PC-3 (cell line): Measurements from ENCODE around the gene RAPGEF4. TPM values are rescaled to one million over a fixed set of nuclear protein-coding genes. Genes with fewer than 3 reads are reported as not detected.

ENCODE experiments used
- ATAC-seq: fragments of 200-7000 bp; cut with Tn5 transposase; 2 replicates; pipeline ENCODE4 v1.9.1; 2020; ENCODE audit warnings: mild to moderate bottlenecking, moderate library complexity
- BruUV-seq: library from RNA; stranded (reverse); fragments of 400-500 nt; replicated peaks from 2 replicates; lab custom pipeline; 2021; lab: Mats Ljungman, UMichigan
- CTCF ChIA-PET: fragments of 300-600 bp; sonication (Branson Sonifier 250); formaldehyde crosslinking; loops from one replicate; lab custom pipeline; 2022; ENCODE audit warnings: antibody characterized with exemption; lab: Charles Lee
- POLR2A ChIA-PET: fragments of 300-600 bp; sonication (Branson Sonifier 250); formaldehyde crosslinking; loops from one replicate; lab custom pipeline; 2022; ENCODE audit warnings: antibody characterized with exemption; ENCODE audit not compliant: unreplicated experiment; lab: Charles Lee
- DNase-seq: peaks from one replicate; pipeline ENCODE4 v3.0.0-alpha.2; 2015
- H2AFZ ChIP-seq: fragments of 300-600 bp; sonication (generic); 2 replicates; pipeline ENCODE4 v1.6.0; 2016; ENCODE audit warnings: antibody characterized with exemption, low read length
- H3F3A ChIP-seq: fragments of 300-600 bp; sonication (generic); one replicate; pipeline ENCODE4 v1.6.0; 2017; ENCODE audit warnings: antibody characterized with exemption, low read length, control low read depth, mild to moderate bottlenecking; ENCODE audit not compliant: unreplicated experiment
- H3K27ac ChIP-seq: fragments of 300-600 bp; sonication (generic); 2 replicates; pipeline ENCODE4 v1.5.1; 2016; ENCODE audit warnings: mild to moderate bottlenecking, low read length
- H3K27me3 ChIP-seq: fragments of 300-600 bp; sonication (generic); 2 replicates; pipeline ENCODE4 v1.6.1; 2016; ENCODE audit warnings: low read length, mixed read lengths
- H3K36me3 ChIP-seq: fragments of 300-600 bp; sonication (generic); 2 replicates; pipeline ENCODE4 v1.6.1; 2016; ENCODE audit warnings: low read depth, mixed run types, low read length, mixed read lengths
- H3K4me1 ChIP-seq: fragments of 300-600 bp; sonication (generic); 2 replicates; pipeline ENCODE4 v1.5.1; 2016; ENCODE audit warnings: low read length; ENCODE audit not compliant: insufficient read depth
- H3K4me2 ChIP-seq: fragments of 300-600 bp; sonication (generic); 2 replicates; pipeline ENCODE4 v1.6.0; 2016; ENCODE audit warnings: low read length
- H3K4me3 ChIP-seq: fragments of 300-600 bp; sonication (generic); 2 replicates; pipeline ENCODE4 v1.5.1; 2016; ENCODE audit warnings: mild to moderate bottlenecking, low read length, mixed read lengths
- H3K79me2 ChIP-seq: fragments of 300-600 bp; sonication (generic); 2 replicates; pipeline ENCODE4 v1.6.1; 2017; ENCODE audit warnings: low read length, mixed read lengths
- H3K9ac ChIP-seq: fragments of 300-600 bp; sonication (generic); 2 replicates; pipeline ENCODE4 v1.6.0; 2016; ENCODE audit warnings: mild to moderate bottlenecking, low read length
- H3K9me2 ChIP-seq: fragments of 300-600 bp; sonication (generic); replicated peaks from 2 replicates; pipeline ENCODE4 v1.6.1; 2016; ENCODE audit warnings: mixed run types, low read length, mixed read lengths
- H3K9me3 ChIP-seq: fragments of 300-600 bp; sonication (generic); 2 replicates; pipeline ENCODE4 v1.6.1; 2016; ENCODE audit warnings: low read length, mixed read lengths
- H4K20me1 ChIP-seq: fragments of 300-600 bp; sonication (generic); 2 replicates; pipeline ENCODE4 v1.6.1; 2016; ENCODE audit warnings: low read length, mixed read lengths
- CTCF ChIP-seq: fragments of 300-600 bp; sonication (generic); conservative IDR thresholded peaks from 2 replicates; pipeline ENCODE4 v1.5.1; 2017; ENCODE audit warnings: antibody characterized with exemption, low read depth, mild to moderate bottlenecking, low read length
- EZH2 ChIP-seq: fragments of 300-600 bp; sonication (generic); IDR thresholded peaks from one replicate; pipeline ENCODE4 v1.6.1; 2017; ENCODE audit warnings: antibody characterized with exemption, mild to moderate bottlenecking, low read length; ENCODE audit not compliant: unreplicated experiment
- EZH2phosphoT487 ChIP-seq: fragments of 300-600 bp; sonication (generic); IDR thresholded peaks from 2 replicates; pipeline ENCODE4 v1.6.1; 2018; ENCODE audit warnings: mild to moderate bottlenecking, antibody characterized with exemption, low read length, borderline replicate concordance
- intact Hi-C: fragments of 100-400 bp; cut with micrococcal nuclease; formaldehyde crosslinking; loops from 2 replicates; pipeline ENCODE4 v1.9.0; 2023
- total RNA-seq: library from RNA; depleted of rRNA; stranded (reverse); fragments of >200 nt; gene quantifications from 2 replicates; pipeline ENCODE4 v1.2.3, GENCODE V29; 2014

RAPGEF4 gene
- total RNA-seq, 1 experiment from 2014 or later, result 0.87 TPM

GRCh38 chr2:172912266-172912665 lies 176.6 kb downstream of the RAPGEF4 start:
- Histone ChIP-seq H3K79me2 (no peaks in the 10 kb centered on the region), H3K4me1 (no peaks in the 10 kb centered on the region), H4K20me1 (no peaks in the 10 kb centered on the region), H3K27me3 (no peaks in the 10 kb centered on the region), H3K9ac (no peak overlapping the region), H3K27ac (no peak overlapping the region), H3K4me2 (no peak overlapping the region), H3K36me3 (no peaks in the 10 kb centered on the region), H3F3A (no peaks in the 10 kb centered on the region), H2AFZ (no peak overlapping the region), H3K4me3 (no peak overlapping the region), H3K9me2 (no peaks in the 10 kb centered on the region), H3K9me3 (no peaks in the 10 kb centered on the region)
- ChIA-PET POLR2A (no interaction called here), CTCF (no interaction called here)
- no TSS peak for BruUV-seq
- no peak for DNase-seq
- no peak for TF ChIP-seq EZH2
- no peak for TF ChIP-seq CTCF
- no peak for TF ChIP-seq EZH2phosphoT487
- ATAC-seq, result no peak
- intact Hi-C loops, result no loop called here

GRCh38 chr2:172914341-172915008 lies 178.8 kb downstream of the RAPGEF4 start:
- ATAC-seq (no peak), DNase-seq (no peak)
- no peak overlapping the region for H2AFZ ChIP-seq
- no peak overlapping the region for H3K4me3 ChIP-seq
- TF ChIP-seq EZH2phosphoT487 (no peak), CTCF (no peak), EZH2 (no peak)
- H3K9me3 ChIP-seq, result no peaks in the 10 kb centered on the region
- ChIA-PET POLR2A (no interaction called here), CTCF (no interaction called here)
- H3K9me2 ChIP-seq, result no peaks in the 10 kb centered on the region
- H3K79me2 ChIP-seq, result no peaks in the 10 kb centered on the region
- no TSS peak for BruUV-seq
- H3K36me3 ChIP-seq, result no peaks in the 10 kb centered on the region
- H3K4me2 ChIP-seq, result no peak overlapping the region
- intact Hi-C loops, result no loop called here
- H3K9ac ChIP-seq, result no peak overlapping the region
- no peak overlapping the region for H3K27ac ChIP-seq
- H3K4me1 ChIP-seq, result no peaks in the 10 kb centered on the region
- H3F3A ChIP-seq, result no peaks in the 10 kb centered on the region
- H4K20me1 ChIP-seq, result no peaks in the 10 kb centered on the region
- no peaks in the 10 kb centered on the region for H3K27me3 ChIP-seq

GRCh38 chr2:172917716-172918115 lies 182.1 kb downstream of the RAPGEF4 start:
- no peaks in the 10 kb centered on the region for H3K79me2 ChIP-seq
- H3K4me3 ChIP-seq, result no peak overlapping the region
- H3K4me1 ChIP-seq, result peaks cover 10% of the 10 kb centered on the region; the same call in 1 of the 2 replicates
- no peaks in the 10 kb centered on the region for H3K9me2 ChIP-seq
- H4K20me1 ChIP-seq, result no peaks in the 10 kb centered on the region
- TF ChIP-seq EZH2 (no peak), EZH2phosphoT487 (no peak), CTCF (no peak)
- no TSS peak for BruUV-seq
- no peaks in the 10 kb centered on the region for H3K9me3 ChIP-seq
- no peaks in the 10 kb centered on the region for H3K27me3 ChIP-seq
- CTCF ChIA-PET, result no interaction called here
- H3F3A ChIP-seq, result no peaks in the 10 kb centered on the region
- no peaks in the 10 kb centered on the region for H3K36me3 ChIP-seq
- ATAC-seq (no peak), DNase-seq (no peak)
- no peak overlapping the region for H2AFZ ChIP-seq
- H3K27ac ChIP-seq, result no peak overlapping the region
- POLR2A ChIA-PET, result no interaction called here
- no peak overlapping the region for H3K4me2 ChIP-seq
- no peak overlapping the region for H3K9ac ChIP-seq
- intact Hi-C loops, result no loop called here
